ENCODE measurements around the gene MYO6.
A peak's percentile ranks its signal among the peaks of the same experiment; 100 is the strongest.

Gene MYO6

DNA sequence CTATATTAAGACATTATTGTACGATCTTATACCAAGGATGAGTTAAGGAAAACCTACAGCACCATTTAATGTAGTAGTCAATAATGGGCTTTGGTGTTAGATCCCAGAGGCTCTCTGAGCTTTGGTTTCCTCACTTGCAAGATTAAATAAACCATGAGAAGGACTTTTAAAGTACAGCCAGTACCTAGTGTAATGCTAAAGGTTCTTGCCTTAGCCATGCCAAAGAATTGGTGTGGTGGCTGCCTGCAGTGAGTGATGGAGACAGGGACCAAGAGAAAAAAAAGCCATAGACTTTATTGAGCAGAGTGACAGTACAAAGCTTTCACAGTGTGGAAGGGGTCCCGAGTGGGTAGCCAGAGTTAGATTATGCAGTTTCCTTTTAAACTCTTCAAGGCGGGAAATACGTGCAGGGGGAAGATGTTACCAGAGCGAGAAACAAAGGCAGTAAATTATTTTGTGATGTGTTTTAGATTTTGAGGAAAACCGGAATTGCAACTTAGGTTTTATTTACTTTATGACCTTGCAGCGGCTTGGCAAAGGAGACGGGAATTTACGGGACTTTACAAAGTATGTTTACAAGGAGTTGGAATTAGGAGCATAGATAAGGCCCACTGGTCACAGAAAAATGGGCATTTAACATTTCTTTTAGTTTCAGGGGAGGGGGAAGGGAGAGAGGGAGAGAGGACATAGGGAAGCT is 100.4 kb downstream of the MYO6 start:
- peak; percentile 39; the same call in 1 of the 2 replicates for TF ChIP-seq JUND (IDR thresholded peaks at IDR 0.05; ENCODE audit: low read depth)
- in situ Hi-C loops (cut with HindIII; ENCODE audit: low pct_unique_long_range_greater_than_20kb, low sequenced_read_pairs), result no loop called here
- DNase-seq (ENCODE audit: low read depth in 1 of 2, low spot score in 1 of 2), result peak in 1 of 2 experiments; percentile 65

- TF ChIP-seq JUND (IDR thresholded peaks at IDR 0.05; ENCODE audit: low read depth), result no peak
- in situ Hi-C loops (cut with HindIII; ENCODE audit: low pct_unique_long_range_greater_than_20kb, low sequenced_read_pairs), result no loop called here
- DNase-seq (ENCODE audit: low read depth in 1 of 2, low spot score in 1 of 2), result no peak
Observed at GRCh38 chr6:75850026-75850833, 101.2 kb downstream of the MYO6 start.

- TF ChIP-seq JUND (IDR thresholded peaks at IDR 0.05; ENCODE audit: low read depth), result no peak
- DNase-seq (ENCODE audit: low read depth in 1 of 2, low spot score in 1 of 2), result no peak
- in situ Hi-C loops (cut with HindIII; ENCODE audit: low pct_unique_long_range_greater_than_20kb, low sequenced_read_pairs), result no loop called here
Observed at GRCh38 chr6:75852721-75853120, 103.7 kb downstream of the MYO6 start.

DNA sequence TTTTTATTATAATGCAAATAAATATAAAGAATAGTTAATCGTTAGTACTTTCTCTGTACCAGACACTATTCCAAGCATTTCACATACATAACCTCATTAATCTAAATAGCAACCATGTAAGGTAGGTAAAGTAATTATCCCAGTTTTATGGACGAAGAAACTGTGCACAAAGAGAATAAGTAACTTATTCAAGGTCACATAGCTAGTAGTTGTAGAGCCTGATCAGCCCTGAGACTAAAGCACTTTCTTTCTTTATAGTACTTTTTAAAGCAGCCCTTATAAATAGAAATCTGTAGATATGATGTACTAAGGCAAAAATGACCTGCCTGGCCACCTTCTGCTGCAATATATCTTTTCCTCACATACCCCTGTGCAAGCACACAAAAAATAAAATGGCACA is 104.8 kb downstream of the MYO6 start:
- DNase-seq (ENCODE audit: low read depth in 1 of 2, low spot score in 1 of 2), result no peak
- in situ Hi-C loops (cut with HindIII; ENCODE audit: low pct_unique_long_range_greater_than_20kb, low sequenced_read_pairs), result no loop called here
- TF ChIP-seq JUND (IDR thresholded peaks at IDR 0.05; ENCODE audit: low read depth), result no peak

DNA sequence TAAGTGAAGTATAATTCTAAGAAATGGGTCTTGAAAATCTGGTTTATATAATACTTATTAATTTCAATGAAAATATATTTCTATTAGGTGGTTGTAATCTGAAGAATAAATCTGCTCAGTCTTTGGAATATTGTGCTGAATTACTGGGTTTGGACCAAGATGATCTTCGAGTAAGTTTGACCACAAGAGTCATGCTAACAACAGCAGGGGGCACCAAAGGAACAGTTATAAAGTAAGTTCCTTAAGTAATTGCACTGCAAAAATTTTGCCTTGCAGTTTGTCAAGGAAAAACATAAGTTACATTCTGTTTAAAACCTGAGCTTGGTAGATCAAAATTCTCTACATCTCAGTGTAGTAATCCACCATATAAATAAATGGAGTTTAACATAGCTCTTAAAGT is 106.0 kb downstream of the MYO6 start:
- no peak for TF ChIP-seq JUND (IDR thresholded peaks at IDR 0.05; ENCODE audit: low read depth)
- in situ Hi-C loops (cut with HindIII; ENCODE audit: low pct_unique_long_range_greater_than_20kb, low sequenced_read_pairs), result no loop called here
- peak in 1 of 2 experiments; percentile 71 for DNase-seq (ENCODE audit: low read depth in 1 of 2, low spot score in 1 of 2)

DNA sequence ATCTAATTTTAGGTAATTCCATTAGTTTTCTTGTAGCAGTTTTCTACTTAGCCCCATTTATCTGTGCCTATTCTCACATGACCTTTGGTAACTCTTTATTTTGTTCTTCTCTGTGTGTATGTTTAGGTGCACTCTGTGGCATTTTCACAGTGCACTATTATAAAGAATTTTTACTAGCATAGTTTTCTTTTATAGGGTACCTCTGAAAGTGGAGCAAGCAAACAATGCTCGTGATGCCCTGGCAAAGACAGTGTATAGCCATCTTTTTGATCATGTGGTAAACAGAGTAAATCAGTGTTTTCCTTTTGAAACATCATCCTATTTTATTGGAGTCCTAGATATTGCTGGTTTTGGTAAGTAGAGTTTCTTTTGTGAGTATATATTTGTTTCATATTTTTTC is 107.9 kb downstream of the MYO6 start:
- TF ChIP-seq JUND (IDR thresholded peaks at IDR 0.05; ENCODE audit: low read depth), result no peak
- no peak for DNase-seq (ENCODE audit: low read depth in 1 of 2, low spot score in 1 of 2)
- in situ Hi-C loops (cut with HindIII; ENCODE audit: low pct_unique_long_range_greater_than_20kb, low sequenced_read_pairs), result no loop called here

- in situ Hi-C loops (cut with HindIII; ENCODE audit: low pct_unique_long_range_greater_than_20kb, low sequenced_read_pairs), result no loop called here
Observed at GRCh38 chr6:75863001-75863400, 114.0 kb downstream of the MYO6 start.

DNA sequence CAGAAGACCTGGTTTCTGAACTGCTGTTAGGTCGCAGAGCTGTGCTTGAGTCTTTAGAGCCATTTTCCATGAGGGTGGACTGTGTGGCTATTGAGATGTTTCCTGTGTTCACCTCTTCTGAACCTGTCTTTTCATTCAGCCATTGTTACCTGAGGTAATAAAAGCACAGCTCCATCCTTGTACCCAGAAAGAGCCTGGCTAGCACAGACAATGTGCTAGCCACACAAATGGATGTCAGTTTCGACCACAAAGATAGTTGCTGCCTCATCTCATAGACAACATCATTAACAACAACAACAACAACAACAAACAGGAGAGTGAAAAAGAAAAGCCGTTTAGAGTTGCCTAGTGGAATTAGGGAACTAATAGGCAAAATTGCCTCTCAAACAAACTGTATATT is 114.7 kb downstream of the MYO6 start:
- no peak for TF ChIP-seq JUND (IDR thresholded peaks at IDR 0.05; ENCODE audit: low read depth)
- DNase-seq (ENCODE audit: low read depth in 1 of 2, low spot score in 1 of 2), result no peak
- in situ Hi-C loops (cut with HindIII; ENCODE audit: low pct_unique_long_range_greater_than_20kb, low sequenced_read_pairs), result no loop called here

More at GRCh38 chr6:75863001-75863400, 114.0 kb downstream of the MYO6 start:
- no peak for TF ChIP-seq JUND (IDR thresholded peaks at IDR 0.05; ENCODE audit: low read depth)
- DNase-seq (ENCODE audit: low read depth in 1 of 2, low spot score in 1 of 2), result no peak

DNA sequence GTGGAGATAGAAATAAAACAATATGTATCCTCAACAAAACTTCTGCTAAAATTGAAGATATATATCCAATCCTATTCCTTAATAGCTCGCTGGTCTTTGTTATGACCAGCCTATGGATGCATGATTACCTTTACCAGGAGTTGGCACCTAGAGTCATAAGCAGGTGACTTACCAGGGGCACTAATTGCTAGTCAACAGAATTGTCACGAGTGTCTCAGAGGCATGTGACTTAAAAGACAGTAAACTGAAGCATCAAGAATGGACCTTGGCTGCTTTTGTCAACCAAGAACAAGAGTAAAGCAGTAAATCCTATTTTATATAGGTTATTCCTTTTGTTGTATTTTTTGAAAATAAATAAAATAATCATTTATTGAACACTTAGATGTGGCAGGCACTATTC is 115.4 kb downstream of the MYO6 start:
- no peak for DNase-seq (ENCODE audit: low read depth in 1 of 2, low spot score in 1 of 2)
- in situ Hi-C loops (cut with HindIII; ENCODE audit: low pct_unique_long_range_greater_than_20kb, low sequenced_read_pairs), result no loop called here
- no peak for TF ChIP-seq JUND (IDR thresholded peaks at IDR 0.05; ENCODE audit: low read depth)

DNA sequence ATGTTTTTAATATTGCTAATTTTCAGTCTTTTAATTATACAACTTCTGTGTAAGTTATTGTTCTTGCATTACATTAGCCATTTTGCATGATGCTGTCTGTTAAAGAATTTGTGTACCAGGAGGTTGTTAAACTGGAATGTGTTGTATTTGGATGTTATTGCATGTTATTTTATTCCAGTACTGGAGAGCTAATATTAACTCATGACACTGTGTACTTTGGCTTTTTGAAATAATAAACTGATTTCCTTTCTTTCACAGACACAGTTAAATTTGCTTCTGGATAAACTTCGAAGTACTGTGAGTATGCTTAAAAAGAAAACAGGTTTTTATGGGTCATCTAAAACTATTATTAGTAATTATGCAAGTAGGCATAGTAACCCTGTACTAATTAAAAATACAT is 121.3 kb downstream of the MYO6 start:
- in situ Hi-C loops (cut with HindIII; ENCODE audit: low pct_unique_long_range_greater_than_20kb, low sequenced_read_pairs), result no loop called here
- no peak for TF ChIP-seq JUND (IDR thresholded peaks at IDR 0.05; ENCODE audit: low read depth)
- no peak for DNase-seq (ENCODE audit: low read depth in 1 of 2, low spot score in 1 of 2)

GRCh38 chr6:75874224-75874623 is 125.2 kb downstream of the MYO6 start:
- in situ Hi-C loops (cut with HindIII; ENCODE audit: low pct_unique_long_range_greater_than_20kb, low sequenced_read_pairs), result no loop called here
- no peak for DNase-seq (ENCODE audit: low read depth in 1 of 2, low spot score in 1 of 2)
- TF ChIP-seq JUND (IDR thresholded peaks at IDR 0.05; ENCODE audit: low read depth), result no peak

- TF ChIP-seq JUND (IDR thresholded peaks at IDR 0.05; ENCODE audit: low read depth), result no peak
- no peak for DNase-seq (ENCODE audit: low read depth in 1 of 2, low spot score in 1 of 2)
- in situ Hi-C loops (cut with HindIII; ENCODE audit: low pct_unique_long_range_greater_than_20kb, low sequenced_read_pairs), result no loop called here
Observed at GRCh38 chr6:75876152-75876551, 127.1 kb downstream of the MYO6 start.

- no peak for TF ChIP-seq JUND (IDR thresholded peaks at IDR 0.05; ENCODE audit: low read depth)
- in situ Hi-C loops (cut with HindIII; ENCODE audit: low pct_unique_long_range_greater_than_20kb, low sequenced_read_pairs), result no loop called here
- DNase-seq (ENCODE audit: low read depth in 1 of 2, low spot score in 1 of 2), result no peak
Observed at GRCh38 chr6:75880305-75880704, 131.3 kb downstream of the MYO6 start.
